ENCODE results near the gene DEF6.

Gene DEF6

DNA sequence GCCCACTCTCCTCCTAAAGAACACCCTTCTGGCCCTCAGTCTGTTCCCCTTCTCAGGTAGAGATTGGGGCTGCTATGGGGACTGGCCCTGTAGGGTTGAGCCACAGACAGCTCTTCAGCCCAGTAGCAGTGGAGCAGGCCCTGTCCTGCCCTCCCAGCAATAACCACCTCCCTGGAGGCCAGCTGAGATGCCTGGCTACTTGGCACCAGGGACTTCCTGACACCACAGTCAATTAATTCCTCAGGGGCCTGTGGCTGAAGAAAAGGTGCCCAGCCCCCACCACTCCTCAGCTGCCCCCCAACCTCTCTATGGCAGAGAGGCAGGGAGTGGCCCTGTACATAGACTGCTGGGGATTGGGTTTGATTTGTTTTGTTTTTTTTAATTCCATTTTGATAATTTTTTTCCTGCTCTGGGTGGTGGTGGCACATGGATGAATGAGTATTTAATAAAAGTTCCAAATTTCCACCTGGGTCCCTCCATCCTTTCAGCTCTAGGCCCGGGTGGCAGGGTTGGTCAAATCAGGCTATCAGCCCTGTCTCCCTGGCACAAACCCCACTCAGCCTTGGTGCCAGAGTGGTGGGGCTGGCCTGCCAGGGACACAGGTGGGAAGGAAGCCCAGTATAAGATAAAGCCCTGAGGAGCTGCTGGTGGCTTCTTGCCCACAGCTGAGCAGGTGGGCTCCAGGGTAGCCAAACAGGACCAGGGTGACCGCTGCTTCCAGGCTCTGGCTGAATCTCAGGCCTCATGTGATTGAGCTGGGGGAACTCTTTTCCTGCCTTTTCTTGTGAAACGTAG lies 1.9 kb upstream of the DEF6 start:
- DNase-seq (ENCODE audit: extremely low spot score), result no peak
- TF ChIP-seq, protein P1, sequence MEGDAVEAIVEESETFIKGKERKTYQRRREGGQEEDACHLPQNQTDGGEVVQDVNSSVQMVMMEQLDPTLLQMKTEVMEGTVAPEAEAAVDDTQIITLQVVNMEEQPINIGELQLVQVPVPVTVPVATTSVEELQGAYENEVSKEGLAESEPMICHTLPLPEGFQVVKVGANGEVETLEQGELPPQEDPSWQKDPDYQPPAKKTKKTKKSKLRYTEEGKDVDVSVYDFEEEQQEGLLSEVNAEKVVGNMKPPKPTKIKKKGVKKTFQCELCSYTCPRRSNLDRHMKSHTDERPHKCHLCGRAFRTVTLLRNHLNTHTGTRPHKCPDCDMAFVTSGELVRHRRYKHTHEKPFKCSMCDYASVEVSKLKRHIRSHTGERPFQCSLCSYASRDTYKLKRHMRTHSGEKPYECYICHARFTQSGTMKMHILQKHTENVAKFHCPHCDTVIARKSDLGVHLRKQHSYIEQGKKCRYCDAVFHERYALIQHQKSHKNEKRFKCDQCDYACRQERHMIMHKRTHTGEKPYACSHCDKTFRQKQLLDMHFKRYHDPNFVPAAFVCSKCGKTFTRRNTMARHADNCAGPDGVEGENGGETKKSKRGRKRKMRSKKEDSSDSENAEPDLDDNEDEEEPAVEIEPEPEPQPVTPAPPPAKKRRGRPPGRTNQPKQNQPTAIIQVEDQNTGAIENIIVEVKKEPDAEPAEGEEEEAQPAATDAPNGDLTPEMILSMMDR (IDR thresholded peaks at IDR 0.05; ENCODE audit: control extremely low read depth, extremely low read depth, low read depth, missing control alignments), result no peak
- ChIA-PET CTCF (interaction anchor here (1.2 to 13.4 kb wide), 19 partner anchors 8 to 440 kb away, joined by 3 to 198 read pairs (median 5); partner anchors contain the start of genes FANCE, PPARD and RPL10A), POLR2A (interaction anchor here (0.7 to 1.3 kb wide), 2 partner anchors 31 to 180 kb away, joined by 3 read pairs; no protein-coding TSS in a partner anchor)

GRCh38 chr6:35296931-35297600 lies 552 bp upstream of the DEF6 start:
- TF ChIP-seq, protein P1 (IDR thresholded peaks at IDR 0.05; ENCODE audit: control extremely low read depth, extremely low read depth, low read depth, missing control alignments), result no peak
- no peak for DNase-seq (ENCODE audit: extremely low spot score)
- POLR2A ChIA-PET, result interaction anchor here (1.3 kb wide), 1 partner anchor 33 kb away, joined by 3 read pairs; no protein-coding TSS in a partner anchor
- CTCF ChIA-PET, result interaction anchor here (0.7 to 13.4 kb wide), 25 partner anchors 10 to 439 kb away, joined by 3 to 198 read pairs (median 3); partner anchors contain the start of genes FANCE, PPARD and RPL10A

GRCh38 chr6:35298625-35299140 lies 1.1 kb downstream of the DEF6 start:
- ChIA-PET POLR2A (no interaction called here), CTCF (interaction anchor here (0.9 to 13.4 kb wide), 13 partner anchors 11 to 169 kb away, joined by 3 to 198 read pairs (median 4); partner anchors contain the start of genes FANCE and PPARD)
- TF ChIP-seq, protein P1 (IDR thresholded peaks at IDR 0.05; ENCODE audit: control extremely low read depth, extremely low read depth, low read depth, missing control alignments), result no peak
- no peak for DNase-seq (ENCODE audit: extremely low spot score)

DNA sequence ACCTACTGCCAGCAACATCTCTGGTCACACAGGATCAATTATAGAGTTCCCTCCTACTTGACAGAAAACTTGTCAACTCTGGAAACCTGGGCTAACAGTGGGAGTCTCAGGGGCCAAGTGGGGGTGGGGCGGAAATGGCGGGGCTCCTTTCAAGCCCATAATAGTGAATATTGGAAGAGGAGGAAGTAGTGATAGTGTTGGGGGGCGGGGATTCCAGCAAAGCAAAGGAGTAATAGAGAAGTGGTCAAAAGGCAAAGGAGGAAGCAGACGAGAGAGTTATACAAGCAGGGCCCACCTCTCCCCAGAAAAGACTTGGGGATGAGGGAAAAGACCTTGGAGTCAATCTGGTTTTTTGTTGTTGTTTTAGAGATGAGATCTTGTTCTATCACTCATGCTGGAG lies 2.1 kb downstream of the DEF6 start:
- DNase-seq (ENCODE audit: extremely low spot score), result no peak
- POLR2A ChIA-PET, result interaction anchor here (0.6 kb wide), 1 partner anchor 375 kb away, joined by 3 read pairs; no protein-coding TSS in a partner anchor
- TF ChIP-seq, protein P1 (IDR thresholded peaks at IDR 0.05; ENCODE audit: control extremely low read depth, extremely low read depth, low read depth, missing control alignments), result no peak
- CTCF ChIA-PET, result interaction anchor here (1.4 to 13.4 kb wide), 5 partner anchors 10 to 168 kb away, joined by 3 to 198 read pairs (median 5); partner anchors contain the start of gene FANCE

GRCh38 chr6:35300848-35301247 lies 3.2 kb downstream of the DEF6 start:
- TF ChIP-seq, protein P1 (IDR thresholded peaks at IDR 0.05; ENCODE audit: control extremely low read depth, extremely low read depth, low read depth, missing control alignments), result no peak
- ChIA-PET CTCF (interaction anchor here (0.9 to 13.4 kb wide), 7 partner anchors 9 to 149 kb away, joined by 3 to 198 read pairs (median 3); partner anchors contain the start of gene ZNF76), POLR2A (interaction anchor here (1.7 kb wide), 1 partner anchor 168 kb away, joined by 5 read pairs; no protein-coding TSS in a partner anchor)
- DNase-seq (ENCODE audit: extremely low spot score), result no peak

Measured in GM10248 (cell line).